HEK293T (cell line): Measurements from ENCODE around the gene ASB2.

Experiments
- CTCF ChIA-PET: fragments of 350-600 bp; formaldehyde crosslinking; extraction: SDS; loops from one replicate; lab custom pipeline; 2021; ENCODE audit warnings: antibody characterized with exemption, inconsistent platforms; lab: Yijun Ruan, JAX
- POLR2A ChIA-PET: fragments of 350-600 bp; formaldehyde crosslinking; extraction: SDS; loops from one replicate; lab custom pipeline; 2020; ENCODE audit warnings: antibody characterized with exemption, inconsistent platforms; lab: Yijun Ruan, JAX
- DNase-seq: peaks from one replicate; pipeline ENCODE4 v3.0.0; 2012; ENCODE audit warnings: mixed read lengths; ENCODE audit errors: extremely low spot score
- ARNT ChIP-seq: fragments of 450-650 bp; IDR thresholded peaks from 2 replicates; pipeline ENCODE4 v1.6.1; 2017; ENCODE audit warnings: mild to moderate bottlenecking
- BHLHE40 ChIP-seq: fragments of 450-650 bp; IDR thresholded peaks from 2 replicates; pipeline ENCODE4 v1.6.1; 2016; ENCODE audit warnings: mild to moderate bottlenecking, moderate library complexity, borderline replicate concordance
- CTBP1 ChIP-seq: fragments of 450-650 bp; IDR thresholded peaks from 2 replicates; pipeline ENCODE4 v1.6.1; 2016; ENCODE audit warnings: borderline replicate concordance
- ELF4 ChIP-seq: fragments of 450-650 bp; IDR thresholded peaks from 2 replicates; pipeline ENCODE4 v1.6.1; 2017; ENCODE audit warnings: antibody characterized with exemption
- FOXA1 ChIP-seq: fragments of 450-650 bp; IDR thresholded peaks from 2 replicates; pipeline ENCODE4 v1.6.1; 2016; ENCODE audit warnings: mild to moderate bottlenecking
- FOXK2 ChIP-seq: fragments of 450-650 bp; IDR thresholded peaks from 2 replicates; pipeline ENCODE4 v1.6.1; 2016; ENCODE audit warnings: mild to moderate bottlenecking
- FOXM1 ChIP-seq: fragments of 450-650 bp; IDR thresholded peaks from 2 replicates; pipeline ENCODE4 v1.6.1; 2017; ENCODE audit warnings: mild to moderate bottlenecking, borderline replicate concordance
- HDGF ChIP-seq: fragments of 450-650 bp; IDR thresholded peaks from 2 replicates; pipeline ENCODE4 v1.6.1; 2017; ENCODE audit warnings: antibody characterized with exemption, borderline replicate concordance
- L3MBTL2 ChIP-seq: fragments of 450-650 bp; conservative IDR thresholded peaks from 2 replicates; pipeline ENCODE4 v1.6.1; 2016; ENCODE audit warnings: mild to moderate bottlenecking
- LEF1 ChIP-seq: fragments of 450-650 bp; IDR thresholded peaks from 2 replicates; pipeline ENCODE4 v1.6.1; 2017; ENCODE audit warnings: mild to moderate bottlenecking, borderline replicate concordance
- NFRKB ChIP-seq: fragments of 450-650 bp; IDR thresholded peaks from 2 replicates; pipeline ENCODE4 v1.6.1; 2016; ENCODE audit warnings: mild to moderate bottlenecking, moderate library complexity
- SP1 ChIP-seq: fragments of 450-650 bp; IDR thresholded peaks from 2 replicates; pipeline ENCODE4 v1.6.1; 2017
- SUZ12 ChIP-seq: fragments of 450-650 bp; IDR thresholded peaks from 2 replicates; pipeline ENCODE4 v1.6.1; 2016; ENCODE audit warnings: mild to moderate bottlenecking
- TARDBP ChIP-seq: fragments of 450-650 bp; IDR thresholded peaks from 2 replicates; pipeline ENCODE4 v1.6.1; 2016
- ZNF384 ChIP-seq: fragments of 450-650 bp; IDR thresholded peaks from 2 replicates; pipeline ENCODE4 v1.6.1; 2016
- TF ChIP-seq, protein P1 (sequence below): fragments of 450-650 bp; IDR thresholded peaks from 2 replicates; pipeline ENCODE4 v1.6.1; 2016

ASB2 gene

DNA sequence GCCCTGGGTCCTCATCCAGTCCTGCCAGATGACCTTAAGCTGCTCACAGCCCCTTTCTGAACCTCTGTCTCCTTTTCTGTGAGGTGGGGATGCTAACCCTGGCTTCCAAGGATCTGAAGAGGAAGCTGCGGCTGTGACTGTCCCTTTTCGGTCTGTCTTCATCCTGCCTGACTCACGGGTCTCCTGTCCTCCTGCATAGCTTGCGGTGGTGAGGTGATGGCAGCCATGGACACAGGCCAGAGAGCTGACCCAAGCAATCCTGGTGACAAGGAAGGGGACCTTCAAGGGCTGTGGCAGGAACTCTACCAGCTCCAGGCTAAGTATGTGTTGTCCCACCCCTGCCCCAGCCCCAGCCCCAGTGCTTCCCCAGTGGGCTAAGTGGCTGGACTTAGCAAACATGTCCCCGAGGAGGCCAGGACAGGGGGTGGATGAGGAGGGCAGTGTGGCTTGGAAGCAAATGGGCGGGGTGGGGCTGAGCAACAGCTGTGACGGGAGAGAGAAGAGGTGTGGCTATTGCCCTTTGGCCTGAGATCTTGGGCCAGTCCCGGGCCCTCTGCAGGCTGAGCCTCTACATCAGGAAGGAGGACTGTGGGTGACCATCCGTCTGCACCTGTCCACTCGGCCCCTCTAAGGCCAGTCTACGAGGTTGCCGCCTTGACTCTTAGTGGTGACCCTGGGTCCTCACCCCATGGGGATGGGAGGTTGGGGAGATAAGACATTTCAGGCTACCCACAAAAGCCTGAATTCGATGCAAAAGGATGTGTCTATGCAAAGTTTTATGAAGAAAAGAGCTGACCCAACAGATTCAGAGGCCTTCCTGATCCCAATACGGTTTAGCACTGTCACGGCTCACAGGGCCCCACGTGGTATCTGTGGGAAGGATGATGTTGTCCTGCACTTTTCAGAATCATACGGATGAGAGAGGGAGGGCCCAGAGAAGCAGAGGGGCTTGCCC, 21.8 kb upstream of the ASB2 start:
- CTCF ChIA-PET, result interaction anchor here (0.9 to 2.2 kb wide), 4 partner anchors 15 to 58 kb away, joined by 4 to 17 read pairs (median 6); no protein-coding TSS in a partner anchor
- no peak for DNase-seq
- TF ChIP-seq FOXK2 (no peak), FOXM1 (no peak), L3MBTL2 (no peak), TARDBP (no peak), ELF4 (no peak), LEF1 (no peak), NFRKB (no peak), BHLHE40 (no peak), SUZ12 (no peak), ARNT (no peak), HDGF (no peak), SP1 (no peak), FOXA1 (no peak), CTBP1 (no peak), ZNF384 (no peak)
- TF ChIP-seq, protein P1, sequence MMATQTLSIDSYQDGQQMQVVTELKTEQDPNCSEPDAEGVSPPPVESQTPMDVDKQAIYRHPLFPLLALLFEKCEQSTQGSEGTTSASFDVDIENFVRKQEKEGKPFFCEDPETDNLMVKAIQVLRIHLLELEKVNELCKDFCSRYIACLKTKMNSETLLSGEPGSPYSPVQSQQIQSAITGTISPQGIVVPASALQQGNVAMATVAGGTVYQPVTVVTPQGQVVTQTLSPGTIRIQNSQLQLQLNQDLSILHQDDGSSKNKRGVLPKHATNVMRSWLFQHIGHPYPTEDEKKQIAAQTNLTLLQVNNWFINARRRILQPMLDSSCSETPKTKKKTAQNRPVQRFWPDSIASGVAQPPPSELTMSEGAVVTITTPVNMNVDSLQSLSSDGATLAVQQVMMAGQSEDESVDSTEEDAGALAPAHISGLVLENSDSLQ, result no peak

DNA sequence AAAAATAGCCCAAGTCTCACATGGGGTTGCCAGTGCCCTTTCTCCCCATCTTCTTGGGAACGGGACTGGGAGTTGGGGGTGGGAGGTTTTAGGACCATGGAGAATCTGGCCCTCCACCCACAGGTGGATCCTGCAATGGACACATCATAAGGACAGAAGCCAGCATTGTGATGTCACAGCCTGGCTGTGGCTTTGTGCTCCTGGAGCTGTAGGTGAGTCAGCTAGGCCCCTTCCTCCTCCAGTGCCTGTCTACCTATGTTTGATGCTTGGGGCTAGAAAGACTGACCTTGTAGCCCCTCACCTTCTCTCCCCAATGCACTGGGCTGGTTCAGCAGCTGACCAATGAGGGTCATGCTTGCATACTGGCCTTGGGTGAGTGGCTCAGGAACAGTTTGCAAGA, 20.7 kb upstream of the ASB2 start, which contains the start of gene CCDC197:
TSS of gene CCDC197 (plus strand) at position 220 of the 400 bp plus-strand sequence. CDS start 831 bp downstream, outside the sequence.
- TF ChIP-seq SUZ12, result no peak
- TF ChIP-seq ARNT, result no peak
- TF ChIP-seq ELF4, result no peak
- no peak for TF ChIP-seq FOXM1
- no peak for TF ChIP-seq SP1
- TF ChIP-seq NFRKB, result no peak
- no peak for TF ChIP-seq FOXA1
- TF ChIP-seq TARDBP, result no peak
- TF ChIP-seq, protein P1, result no peak
- no peak for TF ChIP-seq LEF1
- TF ChIP-seq BHLHE40, result no peak
- TF ChIP-seq HDGF, result no peak
- ChIA-PET POLR2A (no interaction called here), CTCF (interaction anchor here (0.7 to 2.3 kb wide), 4 partner anchors 14 to 1332 kb away, joined by 3 to 9 read pairs (median 6); no protein-coding TSS in a partner anchor)
- no peak for DNase-seq

More for the DNA sequence above, 21.8 kb upstream of the ASB2 start:
- POLR2A ChIA-PET, result no interaction called here

DNA sequence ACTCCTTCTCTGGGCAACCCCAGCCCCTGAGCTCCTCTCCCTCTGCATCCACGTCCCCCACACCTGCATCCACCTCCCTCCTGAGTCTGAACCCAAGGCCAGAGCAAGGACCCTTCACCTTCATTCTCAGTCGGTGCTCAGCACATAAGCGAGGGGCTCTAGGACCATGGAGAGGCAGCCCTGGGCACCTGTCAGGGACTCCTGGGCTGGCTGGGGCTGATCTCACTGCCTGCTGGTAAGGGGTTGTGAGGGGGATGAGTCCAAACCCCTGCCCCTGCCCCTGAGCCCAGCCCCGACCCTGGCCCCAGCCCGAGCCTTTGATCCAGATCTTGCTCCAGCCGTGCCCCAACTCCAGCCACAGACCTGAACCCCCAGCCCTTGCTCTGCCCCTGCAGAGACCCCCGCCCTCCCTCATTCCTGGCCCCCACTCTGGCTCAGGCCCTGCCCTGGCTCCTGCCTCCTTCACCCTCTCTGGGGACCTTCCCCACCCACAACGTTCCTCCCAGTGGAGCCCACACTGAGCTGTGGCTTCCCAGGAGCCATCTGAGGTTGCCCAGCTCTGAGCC, 19.8 kb upstream of the ASB2 start:
- DNase-seq, result no peak
- CTCF ChIA-PET, result interaction anchor here (1.5 to 2.3 kb wide), 2 partner anchors 8 to 56 kb away, joined by 4 to 9 read pairs; no protein-coding TSS in a partner anchor
- POLR2A ChIA-PET, result no interaction called here
- TF ChIP-seq LEF1 (no peak), CTBP1 (no peak), L3MBTL2 (no peak), HDGF (no peak), ARNT (no peak), FOXM1 (no peak), ELF4 (no peak), SP1 (no peak), ZNF384 (no peak), SUZ12 (no peak), NFRKB (no peak), BHLHE40 (no peak), FOXA1 (no peak), FOXK2 (no peak), TARDBP (no peak)
- TF ChIP-seq, protein P1, result no peak

DNA sequence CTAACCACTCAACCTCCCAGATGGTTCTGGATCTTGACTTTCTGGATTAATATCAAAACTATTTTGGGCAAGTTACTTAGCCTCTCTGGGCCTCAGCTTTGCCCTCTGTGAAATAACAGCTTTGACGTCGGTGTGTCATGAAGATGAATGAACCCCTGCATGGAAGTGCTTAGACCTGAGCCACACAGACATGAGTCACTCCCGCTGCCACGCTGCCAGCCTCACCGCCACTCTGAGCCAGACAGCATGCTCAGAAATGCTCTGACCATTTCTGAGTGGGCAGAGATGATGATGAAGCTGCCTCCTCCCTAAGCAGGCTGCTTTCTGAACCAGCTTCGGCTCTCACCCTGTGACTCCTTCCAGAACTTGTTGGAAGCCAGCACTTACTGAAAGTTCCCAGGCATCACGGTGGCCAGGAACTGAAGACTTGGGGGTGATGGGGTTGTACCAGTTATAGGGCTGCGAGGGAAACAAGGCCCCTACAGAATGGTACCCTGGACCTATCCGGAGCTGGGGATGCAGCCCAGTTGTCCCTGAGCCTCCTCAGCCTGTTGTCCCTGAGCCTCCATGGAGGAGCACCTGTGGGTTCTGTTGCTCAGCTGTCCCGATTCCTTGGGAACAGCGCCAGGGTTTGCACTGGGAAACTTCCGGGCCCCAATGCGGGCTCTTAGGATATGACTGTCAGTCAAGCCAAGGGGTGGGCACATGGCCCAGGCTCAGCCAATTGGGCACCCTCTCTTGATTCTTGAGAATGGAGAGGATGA, 18.7 kb upstream of the ASB2 start:
- no peak for DNase-seq
- CTCF ChIA-PET, result interaction anchor here (0.6 to 2.3 kb wide), 3 partner anchors 9 to 59 kb away, joined by 3 to 9 read pairs (median 4); no protein-coding TSS in a partner anchor
- TF ChIP-seq HDGF (no peak), ZNF384 (no peak)
- TF ChIP-seq, protein P1, result peak; percentile 38; the same call in 1 of the 2 replicates
- POLR2A ChIA-PET, result no interaction called here
